Activated T-cell treated with anti-CD3 and anti-CD28 coated beads, Interleukin-2, amount 50 U/mL, for 48 hours (primary cell): Measurements from ENCODE around the gene TUSC1.
"Not testable (repeated sequence)": the region's sequence is repeated elsewhere in the genome, so short reads cannot be mapped to it uniquely, and the experiment has no call there.

ENCODE experiments used
- DNase-seq, 2 experiments: peaks; one replicate each; pipeline ENCODE4 v3.0.0-alpha.2; 2020

The TUSC1 gene

DNA sequence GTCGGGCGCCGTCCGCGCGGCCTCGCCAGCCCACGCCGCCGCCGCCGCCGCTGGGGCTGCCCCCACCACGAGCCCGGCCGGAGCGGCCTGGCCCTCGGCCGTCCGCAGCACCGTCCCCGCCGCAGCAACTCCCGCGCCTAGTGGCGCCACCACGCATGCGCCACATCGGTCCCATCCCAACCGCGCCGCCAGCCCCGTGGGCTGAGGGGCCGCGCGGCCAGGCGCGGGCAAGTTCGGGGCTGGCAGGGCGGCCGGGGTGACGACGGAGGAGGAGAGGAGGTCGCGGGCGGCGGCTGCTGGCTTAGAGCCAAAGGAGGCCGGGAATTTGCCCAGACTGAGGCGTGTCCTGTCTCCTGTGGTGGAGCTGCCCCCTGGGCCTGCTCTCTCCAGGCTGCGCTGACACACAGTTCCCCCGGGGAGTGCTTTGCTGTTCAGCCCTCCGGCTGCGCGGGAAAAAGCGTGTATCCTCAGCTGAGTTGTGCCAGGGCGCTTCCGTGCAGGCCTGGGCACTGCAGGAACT is at the start of gene TUSC1:
TUSC1 (minus strand) TSS at position 298 of the 520 bp plus-strand sequence; CDS start at position 166, 132 bp downstream.
- DNase-seq: peak; percentile 27 to 37

- DNase-seq: no peak
Observed at GRCh38 chr9:25726871-25727410, 48.7 kb upstream of the TUSC1 start.

DNA sequence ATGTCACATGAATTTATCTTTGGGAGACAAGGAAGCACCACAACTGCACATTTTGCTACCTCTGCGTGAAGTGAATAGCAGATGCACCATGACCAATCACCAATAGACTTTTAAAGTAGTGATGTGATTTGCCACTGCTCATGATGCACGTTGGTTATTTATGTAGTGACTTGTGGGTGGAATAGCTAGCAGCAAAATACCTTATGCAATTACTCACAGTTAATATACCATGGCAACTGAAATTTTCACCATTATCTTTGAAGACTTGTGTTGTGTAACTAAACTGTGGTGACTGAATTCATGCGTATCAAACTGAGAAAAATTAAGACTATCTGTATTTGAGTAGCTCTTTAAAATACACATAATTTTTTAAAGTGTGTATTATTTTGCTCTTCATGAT is 46.2 kb upstream of the TUSC1 start:
- DNase-seq: no peak

DNA sequence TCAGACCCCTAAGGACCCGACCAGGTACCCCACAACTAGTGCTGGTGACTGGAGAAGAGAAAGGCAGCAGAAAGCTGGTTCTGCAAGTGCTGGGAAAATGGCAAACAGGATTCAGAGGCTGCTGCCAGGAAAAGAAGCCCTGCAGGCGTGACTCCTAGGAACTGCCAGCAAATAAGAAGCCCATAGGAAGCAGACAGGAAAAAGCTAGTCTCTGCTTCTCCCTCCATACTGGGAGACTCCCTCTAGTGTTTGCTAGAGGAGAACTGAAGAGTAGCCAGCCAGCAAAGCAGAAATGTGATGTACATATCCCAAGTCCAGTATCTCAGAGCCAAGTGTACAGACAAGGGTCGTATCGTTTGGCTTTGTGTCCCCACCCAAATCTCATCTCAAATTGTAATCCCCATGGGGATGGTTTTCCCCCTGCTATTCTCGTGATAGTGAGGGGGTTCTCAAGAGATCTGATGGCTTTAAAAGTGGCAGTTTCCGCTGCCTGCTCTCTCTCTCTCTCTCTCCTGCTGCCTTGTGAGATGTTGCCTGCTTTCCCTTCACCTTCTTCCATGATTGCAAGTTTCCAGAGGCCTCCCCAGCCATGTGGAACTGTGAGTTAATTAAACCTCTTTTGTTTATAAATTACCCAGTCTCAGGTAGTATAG is 38.1 kb upstream of the TUSC1 start:
- no peak for DNase-seq

DNA sequence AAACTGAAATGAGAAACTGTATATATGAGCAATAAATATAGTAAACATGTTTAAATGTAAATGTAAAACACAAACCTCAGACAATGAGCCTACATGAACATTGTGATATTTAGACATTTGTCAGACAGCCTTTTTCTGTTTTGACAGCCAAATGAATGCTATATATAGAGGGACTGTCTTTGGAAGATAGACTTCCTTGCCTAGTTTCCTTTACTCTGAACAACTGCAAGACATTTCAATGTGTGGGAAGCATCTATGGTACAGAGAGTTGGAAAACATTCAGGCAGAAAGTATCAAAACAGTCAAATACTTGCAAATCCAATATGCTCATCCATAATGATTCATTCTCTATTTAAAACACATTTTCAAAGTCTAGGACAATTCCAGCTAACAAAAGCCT is 31.7 kb upstream of the TUSC1 start:
- DNase-seq: no peak

GRCh38 chr9:25704800-25705199 is 26.6 kb upstream of the TUSC1 start:
- no peak for DNase-seq

- DNase-seq: no peak
Observed at GRCh38 chr9:25703701-25704357, 25.6 kb upstream of the TUSC1 start.

DNA sequence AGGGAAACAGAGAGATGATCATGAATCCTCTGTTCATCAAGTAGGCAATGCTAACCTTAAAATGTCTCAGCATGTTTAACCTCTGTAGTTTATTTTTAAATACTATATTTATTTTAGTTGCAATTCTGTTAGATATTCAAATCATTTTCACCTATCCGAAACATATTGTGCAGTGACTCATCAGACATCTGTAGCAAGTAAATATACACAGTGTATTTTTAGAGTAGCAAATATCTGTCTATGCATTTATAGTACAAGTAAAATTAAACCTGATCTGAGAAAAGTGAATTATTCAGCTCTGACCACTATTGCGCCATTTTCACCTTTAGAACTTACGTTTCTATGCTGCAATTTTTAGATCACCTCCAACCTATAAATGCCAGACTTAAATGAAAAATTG is 24.3 kb upstream of the TUSC1 start:
- no peak for DNase-seq

GRCh38 chr9:25700899-25701298 is 22.7 kb upstream of the TUSC1 start:
- not testable (repeated sequence) for DNase-seq

DNA sequence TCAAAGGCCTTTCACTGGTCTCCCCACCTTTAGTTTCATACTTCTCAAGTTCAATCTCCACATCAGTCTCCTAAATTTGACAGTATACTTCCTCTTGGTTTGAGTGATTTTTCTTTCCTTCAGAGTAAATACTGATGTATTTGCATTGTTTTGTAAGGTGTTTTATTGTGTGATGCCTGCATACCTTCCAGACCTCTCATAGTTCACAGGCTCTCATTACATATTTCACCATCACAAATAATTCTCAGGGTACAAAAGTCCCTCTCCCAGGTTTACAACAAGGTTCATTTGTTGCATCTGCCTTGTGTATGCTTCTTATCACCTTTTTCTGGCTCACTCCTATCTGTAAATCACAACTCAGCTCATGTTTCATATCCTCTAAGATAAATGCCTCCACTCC is 22.2 kb upstream of the TUSC1 start:
- DNase-seq: no peak

DNA sequence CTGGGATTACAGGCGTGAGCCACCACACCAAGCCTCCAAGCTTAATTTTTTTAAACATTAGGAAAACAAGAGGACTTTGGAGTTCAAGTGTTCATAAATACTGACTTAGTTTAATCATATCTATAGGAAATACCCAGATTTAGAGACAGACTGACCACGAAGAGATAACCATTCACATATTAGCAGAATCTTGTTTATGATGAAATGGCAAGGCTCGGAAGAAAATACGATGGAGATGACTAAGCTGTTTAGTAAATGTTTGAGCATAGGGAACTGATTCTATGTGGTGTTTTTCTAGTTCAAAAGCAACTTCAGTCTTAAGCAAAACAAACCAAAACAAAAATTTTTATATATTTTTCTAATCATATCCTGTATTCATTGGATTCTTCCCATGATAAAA is 13.5 kb upstream of the TUSC1 start:
- no peak for DNase-seq

DNA sequence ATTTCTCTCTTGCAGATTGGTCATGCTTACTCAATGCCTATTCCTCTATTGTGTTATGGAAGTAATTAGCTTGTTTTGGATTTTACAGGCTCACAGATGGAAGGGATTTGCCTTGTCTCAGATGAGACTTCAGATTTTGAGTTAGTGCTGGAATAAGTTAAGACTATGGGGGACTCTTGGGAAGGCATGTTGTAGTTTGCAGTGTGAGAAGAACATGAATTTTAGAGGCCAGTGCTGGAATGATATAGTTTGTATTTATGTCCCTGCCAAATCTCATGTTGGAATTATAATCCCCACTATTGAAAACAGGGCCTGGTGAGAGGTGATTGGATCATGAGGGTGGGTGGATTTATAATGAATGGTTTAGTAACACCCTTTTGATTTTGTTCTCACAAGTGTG is 6.1 kb upstream of the TUSC1 start:
- no peak for DNase-seq

GRCh38 chr9:25681266-25681665 is 3.0 kb upstream of the TUSC1 start:
- DNase-seq: no peak

GRCh38 chr9:25678846-25679360 is 659 bp upstream of the TUSC1 start:
- DNase-seq: no peak

DNA sequence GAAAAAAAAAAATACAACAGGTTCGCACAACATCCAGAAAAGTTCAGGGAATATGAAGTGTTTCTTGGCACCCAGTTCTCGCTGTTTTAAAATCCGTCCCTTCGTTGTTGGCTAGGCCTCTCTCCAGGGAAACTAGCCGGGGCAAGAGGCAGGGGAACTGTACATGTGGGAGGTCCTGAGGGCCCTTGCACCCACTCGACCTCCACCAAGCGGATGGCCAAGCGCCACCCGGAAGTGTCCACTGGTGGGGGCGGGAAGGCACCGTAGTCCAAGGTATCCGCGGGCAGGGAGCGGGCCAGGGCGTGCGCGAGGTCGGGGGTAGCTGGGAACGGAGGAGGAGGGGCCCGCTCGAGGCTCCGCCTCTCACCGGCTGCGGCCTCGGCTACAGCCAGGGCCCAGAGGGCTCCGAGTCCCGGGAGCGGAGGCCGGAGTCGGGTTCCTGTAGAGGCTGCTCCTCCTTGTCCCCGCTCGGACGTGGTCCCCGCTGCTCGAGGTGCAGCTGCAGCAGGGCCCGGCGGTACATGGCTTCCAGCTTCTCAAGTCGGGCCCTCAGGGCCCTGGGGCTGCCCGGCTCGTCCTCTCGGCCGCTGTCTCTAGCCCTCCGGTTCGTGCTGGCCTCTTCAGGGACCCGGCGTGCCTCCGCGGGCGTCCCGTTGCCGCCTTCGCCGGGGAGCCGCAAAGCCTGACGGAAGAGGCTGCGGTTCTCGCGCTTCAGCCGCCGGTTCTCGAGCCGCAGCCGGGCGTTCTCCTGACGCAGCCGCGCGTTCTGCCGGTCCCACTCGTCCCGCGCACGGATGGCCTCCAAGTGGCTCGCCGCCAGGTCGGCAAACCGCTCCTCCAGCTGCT is 720 bp downstream of the TUSC1 start:
- peak; percentile 24 to 29 for DNase-seq

GRCh38 chr9:25675858-25676257 is 2.4 kb downstream of the TUSC1 start:
- not testable (repeated sequence) for DNase-seq

DNA sequence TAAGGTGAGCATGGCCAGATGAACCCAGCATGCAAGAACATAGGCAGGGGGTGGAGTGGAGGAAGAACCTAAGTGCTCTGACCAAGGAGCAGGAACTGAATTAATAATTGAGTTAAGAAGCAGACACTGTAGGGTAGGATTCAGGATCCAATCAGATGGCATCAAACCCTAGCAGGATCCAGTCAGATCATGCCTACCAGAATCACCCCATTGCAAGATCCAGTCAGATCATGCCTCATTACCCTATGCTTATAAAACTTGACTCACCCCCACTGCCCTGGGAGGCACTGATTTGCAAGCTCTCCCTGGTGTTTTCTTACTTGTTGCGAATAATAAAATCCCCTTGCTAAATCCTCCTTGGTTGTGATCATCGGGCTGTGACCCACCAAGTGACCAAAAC is 19.7 kb downstream of the TUSC1 start:
- no peak for DNase-seq

DNA sequence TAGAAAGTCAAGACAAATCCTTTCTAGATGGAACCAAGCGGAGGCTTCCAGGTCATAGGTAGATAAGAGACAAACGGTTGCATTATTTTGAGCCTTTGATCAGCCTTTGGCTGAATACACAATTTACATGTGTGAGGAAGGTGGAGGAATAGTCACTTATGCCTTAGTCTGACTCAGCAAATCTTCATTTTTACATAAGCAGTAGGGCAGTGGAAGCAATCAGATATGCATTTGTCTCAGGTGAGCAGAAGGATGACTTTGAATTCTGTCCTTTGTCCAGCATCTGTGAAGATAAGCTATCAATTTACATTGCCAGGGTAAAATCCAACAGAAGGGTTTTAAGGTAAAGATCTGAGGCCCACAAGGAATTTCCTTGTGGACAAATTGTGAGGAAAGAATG is 23.8 kb downstream of the TUSC1 start:
- no peak for DNase-seq

GRCh38 chr9:25648116-25648515 is 30.1 kb downstream of the TUSC1 start:
- DNase-seq: no peak

- no peak for DNase-seq
Observed at GRCh38 chr9:25636026-25636425, 42.2 kb downstream of the TUSC1 start.

DNA sequence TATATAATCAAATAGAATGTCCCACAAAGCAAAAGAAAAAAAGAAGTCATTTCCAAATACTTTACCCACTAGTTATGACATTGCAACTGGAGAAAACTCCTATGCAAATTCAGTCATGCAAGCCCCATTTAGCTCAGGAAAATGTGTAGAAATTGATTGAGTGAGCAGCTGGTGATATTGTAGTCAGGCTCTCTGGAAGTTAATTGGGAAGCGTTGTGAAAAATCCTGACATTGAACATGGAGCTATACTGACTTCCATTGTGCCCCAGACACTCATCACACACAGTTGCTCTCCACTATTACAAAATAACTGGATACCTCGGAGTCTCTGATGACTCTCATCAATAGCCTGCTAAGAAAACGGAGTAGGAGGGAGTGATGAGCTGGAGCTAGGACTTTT is 49.0 kb downstream of the TUSC1 start:
- no peak for DNase-seq
